ENCODE data around the gene CLMN.

DNA sequence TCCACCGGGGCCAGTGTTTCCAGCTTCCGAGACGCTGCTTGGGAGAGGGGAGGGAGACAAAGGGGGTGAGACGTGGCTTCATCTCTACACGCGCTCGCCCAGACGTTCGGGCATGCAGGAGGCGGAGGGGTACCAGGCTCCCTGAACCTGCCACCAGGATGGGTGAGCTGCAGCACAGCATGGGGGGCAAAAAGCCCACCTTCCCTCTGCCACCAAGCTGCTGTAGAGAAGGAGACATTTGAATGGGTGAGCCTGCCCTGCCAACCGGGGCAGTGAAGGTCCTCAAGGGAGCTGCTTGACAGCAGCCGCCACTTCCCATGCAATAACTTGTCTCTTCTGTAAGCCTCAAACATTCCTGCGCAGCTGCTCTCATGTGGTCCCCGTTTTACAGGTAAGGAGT lies 83.9 kb downstream of the CLMN start:
- no peak for TF ChIP-seq EZH2phosphoT487 (IDR thresholded peaks at IDR 0.05; ENCODE audit: insufficient read depth, low read depth)
- no peak for TF ChIP-seq EZH2 (IDR thresholded peaks at IDR 0.05; ENCODE audit: insufficient read depth, poor library complexity, severe bottlenecking)

Data from GM23248 (cell line).